Ureter (tissue), 1 donor: Measurements from ENCODE around the gene ACTR6. TPM values are rescaled to one million over a fixed set of nuclear protein-coding genes. Genes with fewer than 3 reads are reported as not detected.
A peak's percentile ranks its signal among the peaks of the same experiment; 100 is the strongest.
"Not testable (repeated sequence)": the region's sequence is repeated elsewhere in the genome, so short reads cannot be mapped to it uniquely, and the experiment has no call there.

Experiments
- DNase-seq: peaks from one replicate; pipeline ENCODE4 v3.0.0-alpha.2; 2020; ENCODE audit warnings: low spot score
- total RNA-seq: library from RNA; stranded (reverse); gene quantifications from one replicate; pipeline ENCODE4 v1.2.4, GENCODE V29; 2023
- donor health status: DM: yes; HTN: yes; CAD: no.

The ACTR6 gene
- total RNA-seq, result 33.1 TPM

DNA sequence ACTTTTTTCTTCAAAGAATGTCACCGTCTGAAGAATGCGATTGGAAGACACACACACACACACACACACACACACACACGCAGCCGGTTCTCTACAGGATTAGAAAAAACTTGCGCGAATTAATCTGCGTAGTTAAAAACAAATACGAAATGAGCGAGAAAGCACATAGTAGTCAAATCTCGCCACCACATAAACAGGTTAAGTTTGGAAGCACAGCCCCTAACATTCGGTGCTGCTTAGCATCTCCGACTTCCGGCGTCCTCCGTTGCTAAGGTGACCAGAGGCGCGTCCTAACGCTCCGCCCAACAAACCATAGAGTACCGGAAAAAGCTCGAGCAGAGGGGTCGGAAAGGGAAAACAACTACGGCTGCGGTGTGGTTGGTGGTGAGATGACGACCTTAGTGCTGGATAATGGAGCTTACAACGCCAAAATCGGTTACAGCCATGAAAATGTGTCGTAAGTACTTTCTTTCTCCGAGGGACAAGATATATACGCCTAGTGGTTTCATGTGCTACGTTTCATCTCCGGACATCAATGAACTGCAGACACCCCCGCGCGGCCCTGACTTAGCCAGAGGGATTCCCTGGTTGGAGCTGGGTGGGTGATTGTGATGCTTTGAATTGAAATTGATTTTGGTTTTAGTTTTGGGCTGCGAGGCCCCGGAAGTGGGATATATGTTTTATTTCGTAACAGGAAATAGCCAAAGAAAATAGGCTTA is at the start of gene ACTR6:
ACTR6 (plus strand) TSS at position 353 of the 719 bp plus-strand sequence; CDS start at position 390, 37 bp downstream.
- peak; percentile 95 for DNase-seq

DNA sequence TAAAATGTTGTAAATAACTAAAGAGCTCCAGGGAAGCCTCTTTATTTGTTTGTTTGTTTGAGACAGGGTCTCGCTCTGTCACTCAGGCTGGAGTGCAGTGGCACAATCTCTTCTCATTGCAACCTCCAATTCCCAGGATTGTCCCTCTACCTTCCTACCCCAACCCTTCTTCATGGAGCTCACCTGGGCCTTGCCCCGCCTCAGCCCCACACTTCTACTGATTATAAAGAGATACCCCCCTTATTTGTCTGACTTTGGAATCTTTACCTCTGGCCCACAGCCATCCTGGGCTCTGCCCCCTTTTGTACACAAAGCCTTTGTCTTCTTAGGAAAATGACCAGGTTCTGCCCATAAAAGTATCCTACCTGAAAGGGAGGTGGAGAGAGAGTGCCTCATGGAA is 48.8 kb upstream of the ACTR6 start:
- no peak for DNase-seq

- DNase-seq, result no peak
Measured at GRCh38 chr12:100153131-100153530, 47.5 kb upstream of the ACTR6 start.

DNA sequence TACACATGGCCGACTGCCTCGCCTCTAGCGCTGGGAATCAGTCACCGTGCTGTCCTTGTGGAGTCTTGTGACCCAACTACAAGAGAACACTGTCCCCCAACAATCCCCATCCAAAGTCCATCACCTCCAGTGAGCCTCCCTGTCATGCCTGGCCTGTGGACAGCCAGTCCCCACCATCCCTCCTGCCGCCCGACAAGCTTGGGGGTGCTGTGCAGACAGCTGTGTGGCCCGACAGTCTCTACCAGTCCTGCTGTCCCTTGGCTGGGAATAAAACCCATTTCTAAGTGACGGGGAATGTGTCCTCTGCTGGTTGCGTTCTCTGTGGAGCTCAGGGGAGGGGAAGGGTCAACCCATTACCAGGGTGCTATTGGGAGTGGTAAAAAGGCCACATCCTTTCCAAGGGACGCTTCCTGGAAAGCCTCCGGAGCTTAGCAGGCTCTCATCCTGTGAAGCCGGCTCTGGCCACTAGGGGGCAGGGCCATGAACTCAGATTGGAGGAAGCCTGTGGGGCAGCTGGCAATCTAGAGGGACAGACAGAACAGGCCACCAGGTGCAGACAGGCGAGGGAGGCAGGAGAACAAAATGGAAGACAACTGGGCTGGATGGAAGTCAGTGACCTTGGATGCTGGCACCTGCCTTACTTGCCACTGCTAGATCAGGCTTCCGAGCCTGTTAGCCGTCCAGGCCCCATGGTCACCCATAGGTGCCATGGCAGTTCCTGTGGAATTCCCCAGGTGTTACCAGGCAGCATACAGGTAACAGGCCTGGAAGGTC is 46.0 kb upstream of the ACTR6 start:
- peak; percentile 51 for DNase-seq

GRCh38 chr12:100156731-100157426 is 43.7 kb upstream of the ACTR6 start:
- no peak for DNase-seq

DNA sequence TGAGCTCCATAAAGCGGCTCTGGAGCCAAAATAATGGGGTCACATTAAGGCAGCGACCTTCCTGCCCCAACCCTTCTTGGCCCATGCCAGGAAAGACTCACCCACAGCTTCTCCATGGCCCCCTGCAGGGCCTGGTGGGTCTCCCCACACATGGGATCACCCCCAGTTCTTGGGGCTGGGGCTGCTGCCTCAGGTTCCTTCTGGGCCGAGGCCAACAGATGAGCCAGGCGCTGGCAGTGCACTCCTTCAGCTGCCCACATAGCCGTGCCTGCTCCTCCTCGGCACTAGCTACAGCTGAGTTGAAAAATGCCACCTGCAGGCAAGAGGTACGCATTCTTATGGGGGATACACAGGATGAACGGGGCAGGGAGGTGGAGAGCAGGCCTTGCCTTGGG is 43.2 kb upstream of the ACTR6 start:
- DNase-seq, result no peak

DNA sequence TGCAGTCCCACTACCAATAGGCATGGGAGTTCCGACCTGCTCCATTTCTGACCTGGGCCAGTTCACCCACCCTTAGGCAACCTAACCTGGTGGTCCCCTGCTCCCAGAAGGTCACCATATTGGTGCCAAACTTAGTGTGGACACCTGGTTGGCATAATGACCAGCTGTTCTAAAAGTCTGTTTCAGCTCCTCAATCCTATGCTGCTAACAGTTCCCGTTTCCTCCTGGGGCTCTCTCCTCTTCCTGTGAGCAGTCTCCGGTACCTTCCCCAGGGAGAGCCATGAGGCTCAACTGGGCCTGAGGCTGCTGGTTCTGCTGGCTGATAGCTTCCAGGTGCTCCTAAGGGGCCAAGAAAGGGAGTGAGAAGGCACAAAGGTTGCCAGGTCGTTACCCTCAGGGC is 42.1 kb upstream of the ACTR6 start:
- DNase-seq, result no peak

- DNase-seq, result no peak
Measured at GRCh38 chr12:100159391-100160104, 41.1 kb upstream of the ACTR6 start.

- peak; percentile 85 for DNase-seq
Measured at GRCh38 chr12:100163416-100164152, 37.0 kb upstream of the ACTR6 start.

DNA sequence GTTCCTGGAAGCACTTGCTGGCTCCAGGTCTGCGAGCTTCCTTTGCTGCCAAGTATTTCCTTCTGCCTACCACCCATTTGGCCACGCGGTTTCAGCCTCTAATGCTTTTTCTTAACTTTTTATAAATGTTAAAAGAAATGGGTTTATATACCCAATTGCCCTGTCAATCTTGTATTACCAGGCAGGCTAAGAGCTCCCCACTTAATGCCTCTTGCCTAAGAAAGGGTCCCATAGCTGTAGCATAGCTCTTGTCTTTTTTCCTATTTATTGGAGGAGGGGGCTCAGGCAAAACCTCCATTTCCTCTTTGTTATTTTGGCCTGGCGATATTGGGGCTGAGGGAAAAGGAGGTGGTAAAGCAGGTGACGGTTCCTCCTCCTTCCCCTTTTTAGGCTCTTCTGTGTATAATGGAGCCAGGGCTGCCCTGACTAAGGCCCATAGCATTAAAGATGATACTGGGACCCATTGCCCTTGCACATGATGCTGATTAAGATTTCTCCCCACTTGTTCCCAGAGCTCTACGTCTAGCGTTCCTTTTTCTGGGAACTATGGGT is 36.4 kb upstream of the ACTR6 start:
- DNase-seq, result no peak

- no peak for DNase-seq
Measured at GRCh38 chr12:100165356-100165755, 35.3 kb upstream of the ACTR6 start.

GRCh38 chr12:100166232-100166631 is 34.4 kb upstream of the ACTR6 start:
- no peak for DNase-seq

GRCh38 chr12:100168562-100168961 is 32.1 kb upstream of the ACTR6 start:
- no peak for DNase-seq

- no peak for DNase-seq
Measured at GRCh38 chr12:100169345-100169744, 31.3 kb upstream of the ACTR6 start.

DNA sequence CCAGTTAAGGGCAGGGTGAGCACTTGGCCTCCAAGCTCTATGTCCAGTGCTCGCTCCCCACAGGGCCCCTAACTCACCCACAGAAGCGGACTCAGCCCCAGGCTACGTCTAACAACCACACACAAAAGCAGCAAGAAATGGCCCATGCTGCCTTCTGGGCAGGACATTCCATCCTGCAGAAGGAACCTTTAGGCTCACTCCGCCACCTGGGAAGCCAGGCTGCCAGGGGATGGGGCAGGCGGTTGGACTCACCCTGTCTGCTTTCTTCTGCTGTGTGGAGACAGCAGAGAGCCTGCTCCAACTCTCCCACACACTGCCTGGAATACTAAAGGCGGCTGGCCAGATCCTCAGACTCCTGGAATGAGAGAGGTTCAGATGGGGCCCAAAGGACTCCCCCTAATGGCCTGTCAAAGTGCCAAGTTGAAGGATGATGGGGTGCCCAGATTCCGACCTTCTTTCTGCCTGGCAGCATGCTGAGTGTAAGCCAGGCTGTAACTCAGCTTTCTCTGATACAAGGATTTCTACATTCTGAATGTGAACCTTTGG is 30.2 kb upstream of the ACTR6 start:
- DNase-seq, result no peak

DNA sequence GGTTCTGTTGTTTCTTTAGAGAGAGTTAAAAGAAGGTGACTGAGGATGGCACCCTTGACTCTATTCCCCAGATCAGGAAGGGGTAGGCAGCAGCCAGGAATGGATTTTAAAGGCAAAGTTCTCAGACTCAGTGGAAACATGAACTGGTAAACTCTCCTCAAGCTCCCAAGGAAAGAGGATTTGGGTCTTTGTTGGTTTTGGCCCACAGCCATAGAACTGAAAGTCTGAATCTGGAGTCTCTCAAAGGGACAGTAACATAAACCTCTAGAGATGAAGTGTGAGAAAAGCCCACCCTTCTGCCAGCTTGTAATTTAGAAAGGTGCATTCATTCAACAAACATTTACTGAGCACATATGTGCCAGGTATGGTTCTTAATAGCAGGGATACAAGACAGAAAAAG is 29.4 kb upstream of the ACTR6 start:
- DNase-seq, result no peak

DNA sequence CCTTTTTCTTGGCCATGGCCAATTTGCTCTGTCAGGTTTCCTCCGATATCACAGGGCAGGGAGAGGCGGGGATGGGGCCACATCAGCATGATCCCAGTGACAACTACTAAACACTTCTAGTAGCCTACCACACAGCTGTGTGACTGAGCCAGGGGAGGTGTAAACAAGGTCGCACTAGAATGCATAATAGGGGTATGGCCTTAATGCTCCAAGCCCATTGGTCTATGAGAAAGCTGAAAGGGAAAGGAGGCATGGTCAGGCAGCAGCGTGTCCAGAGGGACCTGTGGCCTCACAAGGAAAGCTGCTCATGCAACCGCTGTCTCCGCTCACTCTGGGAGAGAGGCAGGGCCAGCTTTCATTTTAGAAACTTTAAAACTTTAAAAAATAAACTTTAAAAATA is 27.5 kb upstream of the ACTR6 start:
- DNase-seq, result no peak

DNA sequence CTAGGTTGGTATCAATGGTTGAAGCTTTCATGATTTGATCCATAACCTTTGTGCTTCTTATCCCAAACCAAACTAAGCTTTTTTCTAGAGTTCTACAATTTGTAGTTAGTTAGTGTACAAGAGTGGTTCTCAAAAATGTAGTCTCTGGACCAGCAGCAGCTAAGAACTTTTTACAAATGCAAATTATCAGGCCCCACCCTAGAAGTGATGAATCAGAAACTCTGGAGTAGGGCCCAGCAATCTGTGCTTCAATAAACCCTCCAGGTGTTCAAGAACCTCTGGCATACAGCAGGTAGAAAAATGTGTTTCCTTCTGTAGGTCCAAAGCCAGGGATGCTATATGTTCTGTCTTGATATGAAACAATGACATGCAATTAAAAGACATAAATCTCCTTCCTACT is 26.1 kb upstream of the ACTR6 start:
- DNase-seq, result no peak

- not testable (repeated sequence) for DNase-seq
Measured at GRCh38 chr12:100176493-100176892, 24.1 kb upstream of the ACTR6 start.

DNA sequence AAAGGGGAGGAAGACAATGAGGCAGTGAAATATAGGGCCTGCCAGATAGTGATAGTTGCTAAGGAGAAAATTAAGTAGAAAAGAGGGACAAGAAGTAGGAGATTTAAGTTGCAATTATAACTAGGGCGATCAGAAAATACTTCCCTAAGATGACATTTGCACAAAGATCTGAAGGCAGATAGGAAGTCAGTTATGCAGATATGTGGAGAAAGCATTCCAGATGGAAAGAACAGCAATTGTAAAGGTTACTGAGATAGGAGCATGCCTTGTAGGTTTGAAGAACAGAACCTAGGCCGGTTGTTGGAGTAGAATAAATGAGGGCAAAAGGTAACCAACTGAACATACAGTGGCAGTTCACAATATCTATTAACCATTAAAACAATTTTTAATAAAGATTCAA is 21.4 kb upstream of the ACTR6 start:
- DNase-seq, result no peak
